Activated CD8-positive, alpha-beta memory T cell treated with anti-CD3 and anti-CD28 coated beads, Interleukin-2, amount 50 U/mL, for 48 hours (primary cell): ENCODE results near the gene IDH3A.

Experiments used
- DNase-seq: peaks from one replicate; pipeline ENCODE4 v3.0.0-alpha.2; 2020

Gene IDH3A

DNA sequence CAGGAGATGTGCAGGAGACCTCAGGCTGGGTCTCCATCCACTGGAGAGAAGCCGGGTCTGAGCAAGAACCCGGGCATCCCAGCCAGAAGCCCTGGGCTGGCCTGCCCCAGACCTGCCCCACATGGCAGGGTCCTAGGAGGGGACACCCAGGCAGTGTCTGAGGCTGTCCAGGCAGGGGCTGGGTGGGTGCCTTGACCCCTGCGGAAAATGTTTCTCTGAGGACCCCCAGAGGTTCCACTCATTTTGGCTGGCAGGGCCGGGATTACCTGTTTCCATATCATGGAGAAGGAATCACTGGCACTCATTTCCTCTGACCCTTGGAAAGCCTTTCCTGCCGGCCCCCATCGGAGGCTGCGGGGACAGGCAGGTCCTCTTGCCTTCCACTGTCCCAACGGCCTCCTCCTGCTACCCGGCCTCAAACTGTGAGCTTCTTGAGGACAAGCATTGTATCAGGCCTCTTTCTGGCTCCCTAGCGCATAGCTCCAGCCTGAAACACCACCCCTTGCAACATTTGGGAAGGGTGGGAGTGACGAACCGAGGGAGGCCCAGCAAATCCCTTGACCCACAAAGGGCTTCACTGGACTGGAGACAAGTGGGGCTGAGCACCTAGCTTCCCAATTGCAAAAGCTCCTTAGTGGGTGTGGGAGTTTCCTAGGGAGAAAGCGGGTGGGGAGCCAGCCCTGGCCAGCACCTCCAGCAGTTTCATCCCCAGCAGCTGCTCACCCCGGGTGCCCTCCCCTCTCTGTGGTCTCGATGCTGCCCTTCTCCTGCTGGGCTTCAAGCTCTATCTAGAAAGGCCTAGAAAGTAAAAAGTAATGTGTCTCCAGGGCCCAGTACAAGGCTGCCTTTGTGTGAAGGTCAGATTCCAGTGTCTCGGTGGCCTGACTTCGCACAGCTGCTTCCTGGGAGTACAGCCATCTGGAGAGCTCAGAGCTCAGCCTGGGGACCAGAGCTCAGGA lies 55.5 kb downstream of the IDH3A start:
- no peak for DNase-seq

DNA sequence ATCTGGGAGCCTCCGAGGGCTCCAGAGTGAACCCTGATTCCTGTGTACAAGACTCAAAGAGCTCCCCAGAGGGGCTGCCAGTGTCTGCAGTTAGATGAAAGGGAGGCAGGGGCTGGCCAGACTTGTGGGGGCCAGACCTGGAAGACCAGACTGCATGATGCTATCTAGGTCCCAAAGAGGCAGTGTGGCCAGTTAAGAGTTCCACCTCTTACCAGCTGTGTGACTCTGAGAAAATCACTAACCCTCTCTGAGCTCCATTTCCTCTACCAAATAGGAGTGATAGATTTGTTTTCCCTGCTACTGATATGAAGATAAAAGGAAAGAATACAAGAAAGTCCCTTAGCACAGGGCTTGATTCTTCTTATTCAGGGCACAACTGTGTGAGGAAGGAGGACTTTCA lies 56.2 kb downstream of the IDH3A start:
- DNase-seq = no peak

DNA sequence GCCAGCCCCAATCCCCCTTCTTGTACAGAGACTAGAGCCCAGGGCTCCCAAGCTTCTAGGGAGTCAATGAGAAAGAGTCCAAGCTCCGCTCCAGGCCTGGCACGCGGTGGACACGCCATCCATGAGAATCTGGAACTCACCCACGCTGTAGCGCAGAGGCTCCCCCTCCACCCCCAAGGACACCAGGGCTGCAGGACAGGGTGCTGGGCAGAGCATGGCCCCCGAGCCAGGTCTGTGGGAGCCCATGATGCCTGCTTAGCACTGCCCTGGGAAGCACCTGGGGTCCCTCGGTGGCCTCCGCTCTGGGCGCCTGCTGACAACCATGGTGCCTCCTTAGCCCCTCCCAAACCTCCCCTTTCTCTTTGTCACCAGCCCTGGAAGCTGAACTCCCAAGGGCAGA lies 56.7 kb downstream of the IDH3A start:
- DNase-seq = no peak

DNA sequence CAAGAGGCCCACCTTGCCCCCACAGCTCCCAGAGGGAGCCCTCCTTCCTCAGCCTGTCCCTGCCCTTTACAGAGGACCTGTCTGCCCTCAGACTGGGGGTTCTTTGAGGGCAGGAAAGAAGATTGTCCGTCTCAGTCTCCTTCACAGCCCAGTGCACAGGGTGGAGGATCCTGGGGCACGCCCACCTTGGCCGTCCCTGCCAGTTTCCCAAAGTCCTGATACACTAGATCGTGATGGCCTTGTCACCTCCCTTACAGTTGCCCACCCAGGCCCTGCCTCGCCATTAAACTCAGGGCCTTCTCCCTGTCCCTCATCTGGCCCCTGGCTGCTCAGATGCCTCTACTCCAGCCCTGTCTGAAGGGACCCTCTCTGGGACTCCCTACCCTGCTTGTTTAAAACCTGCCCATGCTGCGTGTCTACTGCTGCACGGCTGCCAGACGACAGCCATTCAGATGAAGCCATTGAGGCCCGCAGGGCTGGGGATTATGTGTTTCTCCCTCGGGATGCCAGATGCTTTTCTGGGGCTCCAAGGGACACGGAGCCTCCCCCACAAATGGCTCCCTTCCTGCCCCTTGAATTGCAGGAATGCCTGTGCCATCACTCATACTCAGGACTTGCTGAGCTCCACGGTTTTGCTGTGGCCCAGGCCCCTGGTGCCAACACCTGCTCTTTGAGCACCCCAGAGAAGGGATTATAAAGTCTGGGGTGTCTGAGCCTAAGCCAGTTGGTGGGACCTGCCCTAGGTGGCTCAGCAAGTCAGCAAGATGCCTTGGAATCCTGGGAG lies 57.4 kb downstream of the IDH3A start:
- DNase-seq = no peak

DNA sequence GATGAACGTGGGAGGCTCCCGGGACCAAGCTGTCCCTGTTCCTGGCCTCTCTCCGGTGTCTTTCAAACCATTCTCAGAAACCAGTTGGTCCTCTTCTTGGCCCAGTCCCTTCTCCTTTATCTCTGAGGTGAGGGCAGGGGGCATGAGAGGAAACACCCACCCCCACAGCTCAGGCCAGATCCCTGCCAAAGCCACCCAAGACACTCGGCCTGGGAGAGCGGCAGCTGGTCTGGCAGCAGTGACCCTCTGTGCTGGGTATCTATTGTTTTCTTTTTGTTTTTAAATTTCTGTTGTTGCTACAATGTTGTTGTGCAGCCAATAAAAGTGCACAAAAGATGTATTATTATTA lies 57.9 kb downstream of the IDH3A start:
- no peak for DNase-seq

DNA sequence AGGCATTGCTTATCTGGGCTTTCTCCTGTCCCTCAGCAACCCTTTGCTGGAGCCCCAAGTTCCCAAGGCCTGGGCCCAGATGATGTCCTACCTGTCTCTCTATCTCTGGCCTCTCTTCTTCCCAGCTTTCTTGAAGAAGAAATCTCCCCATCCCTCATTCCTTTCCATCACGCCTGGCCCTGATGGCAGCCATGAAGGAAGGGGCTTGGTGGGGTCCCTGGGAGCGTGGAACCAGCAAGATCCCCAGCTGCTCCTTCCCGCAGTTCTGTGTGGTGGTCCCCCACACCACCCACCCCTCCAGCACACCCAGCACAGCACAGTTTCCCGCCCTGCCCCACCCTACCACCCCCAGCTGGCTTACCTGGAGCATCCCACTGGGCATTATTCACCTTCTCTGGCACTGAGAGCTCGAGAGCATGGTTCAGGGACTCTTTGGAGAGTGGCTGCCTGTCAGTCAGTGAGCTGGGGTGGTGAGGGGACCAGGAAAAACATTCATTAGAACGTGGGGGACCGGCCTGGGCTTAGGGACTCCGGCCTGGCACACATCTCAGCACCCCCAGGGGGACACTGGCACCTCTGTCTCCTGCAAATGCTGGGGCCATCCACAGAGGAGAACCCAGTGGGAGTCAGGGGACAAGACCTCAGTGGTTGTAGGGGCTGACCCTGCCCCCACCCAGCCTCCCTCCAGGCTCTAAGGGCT lies 58.6 kb downstream of the IDH3A start:
- no peak for DNase-seq

DNA sequence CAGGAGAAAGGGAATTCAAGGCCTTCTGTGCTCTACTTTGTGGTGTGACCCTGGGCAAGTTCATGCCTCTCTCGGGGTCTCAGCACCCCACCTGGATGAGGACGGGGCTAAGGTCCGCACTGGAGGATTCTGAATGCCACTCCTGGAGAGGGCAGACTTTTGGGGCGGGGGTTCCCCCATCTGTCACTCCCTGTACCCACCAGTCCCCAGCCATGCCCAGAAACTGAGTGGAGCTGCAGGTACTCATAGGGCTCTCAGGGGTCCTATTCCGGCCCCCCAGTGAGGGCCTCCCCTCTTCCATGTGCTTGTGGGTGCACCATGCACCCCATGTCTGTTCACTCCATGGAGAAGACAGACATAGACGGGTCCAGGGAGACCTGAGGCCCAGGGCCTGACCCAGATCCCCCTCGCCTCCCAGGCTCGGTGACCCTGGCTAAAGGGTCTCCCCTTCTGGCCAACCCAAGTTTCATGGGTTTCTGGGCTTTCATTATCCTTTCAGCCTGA lies 59.2 kb downstream of the IDH3A start:
- no peak for DNase-seq

DNA sequence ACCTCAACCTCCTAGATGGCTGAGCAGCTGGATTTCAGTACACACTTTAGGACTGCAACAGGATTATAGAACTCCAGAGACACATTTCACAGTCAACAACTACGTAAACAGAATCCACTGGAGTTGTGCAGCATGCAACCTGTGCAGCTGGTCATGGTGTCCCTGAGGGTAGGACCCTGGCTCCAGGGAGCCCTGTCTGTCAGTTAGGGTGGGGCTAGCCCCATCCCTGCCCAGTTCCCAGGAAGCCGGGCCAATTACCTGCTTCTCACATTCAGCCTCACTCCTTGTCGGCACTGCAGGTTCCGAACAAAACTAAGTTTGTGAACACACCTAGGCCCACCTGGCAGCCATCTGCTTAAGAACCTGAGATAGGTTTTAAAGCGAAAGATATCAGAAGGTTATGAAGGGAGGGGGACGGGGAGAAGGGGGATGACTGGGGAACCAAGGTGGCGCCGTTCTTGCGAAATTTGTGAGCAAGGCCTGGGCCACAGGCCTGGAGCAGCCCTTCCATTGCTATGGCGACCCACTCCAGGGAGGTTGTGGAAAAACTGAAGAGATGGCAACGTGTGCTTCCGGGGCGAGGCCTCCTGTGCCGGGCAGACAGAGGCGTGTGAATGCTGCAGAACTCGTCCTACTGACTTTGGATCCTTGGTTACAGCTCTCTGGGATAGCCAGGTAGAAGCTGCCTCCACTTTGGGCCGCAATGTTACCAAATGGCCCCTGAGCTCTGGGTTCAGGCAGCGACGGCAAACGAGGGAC lies 59.9 kb downstream of the IDH3A start:
- DNase-seq = no peak

DNA sequence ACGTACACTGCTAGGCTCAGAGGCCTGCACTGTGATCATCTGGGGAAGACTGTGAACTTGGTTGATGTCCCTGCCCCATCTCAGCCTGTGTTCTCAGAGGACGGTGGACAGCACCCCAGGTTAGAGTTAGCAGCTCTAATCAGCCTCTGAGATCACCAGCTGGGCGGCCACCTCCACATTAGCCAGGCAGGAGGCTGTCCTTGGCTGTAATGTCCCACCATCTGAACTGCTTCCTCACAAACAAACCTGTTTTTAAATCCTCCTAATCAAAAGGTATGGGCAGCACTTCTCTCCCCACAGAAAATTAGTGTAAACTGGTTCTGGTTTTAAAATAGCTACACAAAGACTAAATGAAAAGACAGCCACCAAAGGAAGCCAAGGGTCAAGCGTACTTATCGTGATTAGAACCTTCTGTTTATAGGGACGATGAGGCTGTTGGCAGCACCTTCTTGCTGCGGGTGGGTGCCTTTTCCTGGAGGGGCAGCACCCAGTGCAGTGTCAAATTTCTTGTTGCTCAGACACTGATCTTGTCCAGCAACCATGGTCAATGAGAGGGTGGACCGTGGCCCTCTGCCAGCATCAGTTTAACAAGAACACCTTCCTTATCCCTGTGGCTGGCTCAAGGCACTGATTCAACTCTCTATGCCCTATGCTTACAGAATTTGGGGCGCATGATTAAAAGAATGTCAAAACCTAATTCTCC lies 60.6 kb downstream of the IDH3A start:
- no peak for DNase-seq

DNA sequence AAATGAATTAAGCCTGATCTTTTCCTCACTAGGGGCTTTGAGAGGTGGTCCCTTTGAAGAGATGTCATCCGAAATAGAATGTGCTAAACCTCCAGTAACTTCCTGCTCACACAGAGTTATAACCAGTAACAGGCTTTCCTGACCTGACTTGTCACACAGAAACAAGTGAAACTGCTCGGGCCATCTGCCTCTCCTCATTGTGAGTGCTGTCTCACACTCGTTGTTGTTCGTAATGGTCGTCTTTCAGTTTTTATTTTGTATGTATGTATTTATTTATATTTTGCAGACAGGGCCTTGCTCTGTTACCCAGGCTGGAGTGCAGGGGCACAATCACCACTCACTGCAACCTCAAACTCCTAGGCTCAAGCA lies 61.2 kb downstream of the IDH3A start:
- no peak for DNase-seq

DNA sequence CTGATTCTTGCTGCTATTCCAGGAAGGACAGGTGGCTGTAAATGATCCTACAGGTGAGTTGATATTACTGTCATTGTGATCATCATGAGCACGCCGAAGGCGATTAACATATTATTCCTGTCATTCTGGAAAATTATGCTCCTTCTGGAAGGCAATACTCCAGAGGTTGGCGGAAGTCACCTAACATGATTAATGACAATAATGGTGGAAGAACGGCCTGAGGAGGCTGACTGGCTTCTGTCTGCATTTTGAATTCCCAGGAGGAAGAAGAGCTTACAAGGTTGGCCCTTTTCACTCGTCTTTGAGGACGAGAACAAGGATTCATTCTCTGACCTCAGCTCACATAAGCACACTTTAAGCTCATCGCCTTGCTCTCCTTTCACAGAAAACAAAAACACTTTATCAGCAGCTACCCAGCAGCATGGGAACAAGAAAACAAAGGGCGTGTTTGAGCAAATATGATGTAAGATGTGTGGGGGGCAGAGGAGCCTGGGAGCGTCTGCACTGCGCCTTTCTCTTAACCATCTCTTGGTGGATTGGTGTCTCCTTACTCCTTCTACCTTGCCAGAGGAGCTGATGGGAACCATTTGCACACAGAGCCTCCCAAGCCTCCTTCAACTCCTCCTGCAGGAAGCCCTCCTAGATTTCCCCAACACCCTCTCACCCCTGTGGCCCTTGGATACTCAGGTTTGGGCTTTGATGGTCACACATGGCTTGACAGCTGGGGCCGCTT lies 62.2 kb downstream of the IDH3A start:
- DNase-seq = no peak

DNA sequence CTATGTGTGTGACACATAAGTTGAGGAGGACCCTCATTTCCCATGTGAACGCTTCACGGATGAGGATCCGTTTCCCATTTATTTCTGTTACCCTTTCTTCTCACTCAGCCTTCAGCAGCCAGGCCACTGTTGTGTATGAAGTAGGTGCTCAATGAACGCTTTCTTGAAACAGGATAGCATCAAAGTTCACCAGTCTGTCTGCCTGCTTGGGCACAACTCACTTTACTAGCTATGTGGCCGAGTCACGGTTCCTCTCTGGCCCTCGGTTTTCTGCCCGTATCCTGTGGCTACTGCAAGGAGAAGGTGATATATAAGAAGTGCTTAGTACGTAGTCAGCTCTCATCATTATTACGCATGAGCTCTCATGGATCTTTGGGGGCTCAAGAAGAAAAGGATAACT lies 62.8 kb downstream of the IDH3A start:
- peak; percentile 22 for DNase-seq

DNA sequence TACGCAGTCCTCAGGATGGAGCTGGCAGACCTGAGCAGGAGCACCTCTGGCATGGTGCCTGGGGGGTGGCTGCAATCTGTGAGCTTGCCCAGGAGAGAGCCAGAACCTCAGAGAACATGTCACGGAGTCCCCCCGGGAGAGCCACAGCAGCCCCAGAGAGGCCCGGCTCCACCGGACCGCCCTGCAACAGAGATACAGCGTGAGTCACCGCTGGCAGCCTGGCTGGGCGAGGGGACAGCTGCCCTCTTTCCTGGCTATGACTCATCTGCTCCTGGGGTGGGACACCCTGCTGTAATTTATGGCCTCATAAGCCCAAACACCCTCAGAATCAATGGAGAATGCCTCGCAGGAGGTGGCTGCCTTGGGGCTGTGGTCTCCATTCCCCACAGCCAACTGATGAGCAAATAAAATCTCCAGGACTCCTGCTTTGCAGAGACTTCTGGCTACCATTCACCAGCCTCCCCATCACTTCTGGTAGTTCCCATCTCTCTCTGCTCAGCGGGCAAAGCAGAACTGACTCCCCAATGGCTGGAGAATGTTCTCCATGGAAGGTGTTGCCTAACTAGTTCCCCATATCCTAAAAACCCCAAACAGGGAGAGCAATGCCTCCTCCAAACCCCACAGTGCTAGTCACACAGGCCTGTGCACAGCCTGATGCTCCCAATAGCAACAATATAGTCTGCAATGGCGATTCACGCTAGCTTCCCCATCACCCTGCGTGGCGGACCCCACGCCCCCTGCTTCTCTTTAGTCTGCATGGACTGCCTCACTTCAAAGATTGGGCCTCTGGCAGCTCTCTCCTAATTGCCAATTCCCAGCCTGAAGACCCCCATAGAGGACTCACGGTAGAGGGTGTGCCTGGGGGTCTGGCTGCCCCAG lies 63.6 kb downstream of the IDH3A start:
- DNase-seq = peak; percentile 25

DNA sequence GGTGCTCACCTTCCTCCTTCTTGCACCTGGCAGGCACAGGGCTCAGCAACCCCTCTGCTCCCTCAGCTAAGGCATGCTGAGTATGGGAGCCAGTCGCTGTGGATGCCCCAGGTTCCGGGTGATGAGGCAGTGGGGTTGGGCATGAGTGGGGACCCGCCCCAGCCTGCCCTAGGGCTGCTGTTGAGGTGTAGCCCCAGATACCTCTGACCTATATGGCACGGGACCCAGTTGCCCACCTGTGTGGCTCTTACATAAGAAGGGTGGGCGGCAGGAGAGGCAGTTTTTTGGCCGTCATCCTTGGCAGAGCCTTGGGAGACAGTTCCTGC lies 64.2 kb downstream of the IDH3A start:
- no peak for DNase-seq

DNA sequence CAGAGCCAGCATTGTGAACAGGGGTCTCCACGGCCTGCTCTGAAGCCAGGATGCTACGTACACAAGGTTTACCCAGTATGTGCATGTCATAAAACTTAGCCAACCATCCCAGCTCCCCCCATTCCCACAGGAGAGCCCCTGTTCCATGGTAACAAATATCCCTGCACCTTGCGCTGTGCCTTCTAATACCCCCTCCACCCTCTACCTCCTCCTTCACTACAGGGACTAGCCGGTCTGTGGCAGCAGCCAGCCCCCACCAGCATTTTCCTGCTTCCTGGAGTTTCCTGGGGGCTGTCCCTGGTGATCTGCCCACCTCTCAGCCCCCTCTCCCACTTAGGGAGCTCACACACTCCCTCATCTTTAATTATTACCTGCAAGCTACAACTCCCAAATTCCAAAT lies 64.8 kb downstream of the IDH3A start:
- no peak for DNase-seq

DNA sequence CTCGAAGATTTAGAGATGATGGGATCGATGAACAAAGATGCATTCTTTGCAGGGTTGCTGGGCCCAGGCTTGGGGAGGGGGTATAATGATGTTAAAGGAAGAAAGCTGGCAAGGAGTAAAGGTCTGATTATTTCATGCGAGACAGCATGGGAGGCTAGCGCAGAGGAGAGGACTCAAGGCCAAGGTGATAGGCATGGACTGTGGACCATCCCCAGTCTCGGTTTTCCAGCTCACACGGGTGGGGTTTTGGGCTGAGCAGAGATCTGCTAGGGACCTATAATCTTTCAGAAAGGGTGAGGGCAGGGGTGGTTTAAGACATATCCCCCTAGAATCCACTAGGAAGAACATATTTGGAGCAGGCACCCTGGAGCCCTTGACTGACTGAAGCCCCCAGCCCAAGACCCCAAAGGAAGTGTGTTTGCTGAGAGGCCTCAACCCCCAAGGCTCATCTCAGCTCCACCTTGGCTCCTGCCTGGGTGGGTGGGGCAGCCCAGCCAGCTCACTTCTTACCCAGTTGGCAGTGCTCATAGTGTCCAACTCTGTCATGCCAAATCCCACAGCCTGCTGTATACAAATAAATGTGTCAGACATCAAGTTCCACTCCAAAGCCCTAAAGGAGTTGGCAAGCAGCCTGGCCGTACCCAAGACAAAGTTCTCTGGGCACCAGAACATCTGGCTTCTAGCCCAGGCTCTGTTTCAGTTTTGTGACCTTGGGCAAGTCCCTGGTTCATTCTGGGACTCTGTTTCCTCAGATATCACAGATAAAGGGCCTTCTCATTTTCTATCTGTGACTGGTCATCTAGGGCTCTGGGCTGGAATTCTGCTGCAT lies 67.3 kb downstream of the IDH3A start:
- no peak for DNase-seq

DNA sequence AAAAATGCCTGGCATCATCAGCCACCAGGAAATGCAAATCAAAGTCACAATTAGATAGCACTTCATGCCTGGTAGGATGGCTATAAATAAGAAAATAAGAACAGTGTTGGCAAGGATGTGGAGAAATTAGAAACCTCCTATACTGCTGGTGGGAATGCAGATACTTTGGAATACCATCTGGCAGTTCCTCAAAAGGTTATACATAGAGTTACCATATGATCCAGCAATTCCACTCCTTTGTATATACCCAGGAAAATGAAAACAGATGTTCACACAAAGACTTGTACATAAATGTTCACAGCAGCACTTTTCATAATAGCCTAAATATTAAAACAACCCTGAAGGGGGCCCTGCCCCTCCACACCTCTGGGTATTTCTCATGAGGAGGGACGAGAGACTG lies 71.6 kb downstream of the IDH3A start:
- no peak for DNase-seq
